ENCODE data around the gene NHERF2.
A peak's percentile ranks its signal among the peaks of the same experiment; 100 is the strongest.

Gene NHERF2

DNA sequence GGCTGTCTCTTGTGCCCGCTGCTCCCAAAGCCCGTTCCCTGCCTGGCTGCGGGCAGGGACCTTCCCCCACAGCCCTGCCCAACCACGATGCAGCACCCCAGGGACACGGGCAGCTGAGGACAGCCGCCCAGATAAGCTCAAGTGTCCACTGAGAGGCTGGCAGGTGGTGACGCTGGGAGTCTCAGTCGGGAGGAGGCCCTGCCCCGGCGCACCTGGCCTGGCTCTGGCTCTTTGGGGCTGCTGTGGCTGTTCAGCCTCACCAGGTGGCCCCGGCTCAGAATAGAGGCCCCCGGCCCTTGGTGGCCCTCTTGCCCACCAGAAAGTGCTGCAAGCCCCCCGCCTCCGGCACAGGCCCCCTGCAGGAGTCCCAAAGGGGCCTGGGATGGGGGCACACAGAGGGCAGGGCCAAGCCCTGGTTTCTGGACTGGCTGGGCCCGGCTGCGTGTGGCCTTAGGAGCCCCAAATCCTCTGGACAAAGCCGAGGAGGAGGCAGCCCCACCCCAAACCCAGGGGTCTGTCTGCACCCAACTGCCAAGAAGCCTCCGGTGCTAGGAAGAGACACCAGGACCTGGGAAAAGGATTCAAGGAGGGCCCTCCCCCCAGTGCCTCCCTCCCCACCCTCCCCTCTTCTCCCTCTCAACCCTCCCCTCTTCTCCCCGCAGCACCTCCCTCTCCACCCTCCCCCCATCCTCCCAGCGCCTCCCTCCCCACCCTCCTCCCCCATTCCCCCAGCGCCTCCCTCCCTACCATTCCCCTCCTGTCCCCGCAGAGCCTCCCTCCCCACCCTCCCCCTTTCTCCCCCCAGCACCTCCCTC, 15.7 kb downstream of the NHERF2 start:
- no peak for DNase-seq

- no peak for DNase-seq
Observed at GRCh38 chr16:2042986-2043666, 16.4 kb downstream of the NHERF2 start.

DNA sequence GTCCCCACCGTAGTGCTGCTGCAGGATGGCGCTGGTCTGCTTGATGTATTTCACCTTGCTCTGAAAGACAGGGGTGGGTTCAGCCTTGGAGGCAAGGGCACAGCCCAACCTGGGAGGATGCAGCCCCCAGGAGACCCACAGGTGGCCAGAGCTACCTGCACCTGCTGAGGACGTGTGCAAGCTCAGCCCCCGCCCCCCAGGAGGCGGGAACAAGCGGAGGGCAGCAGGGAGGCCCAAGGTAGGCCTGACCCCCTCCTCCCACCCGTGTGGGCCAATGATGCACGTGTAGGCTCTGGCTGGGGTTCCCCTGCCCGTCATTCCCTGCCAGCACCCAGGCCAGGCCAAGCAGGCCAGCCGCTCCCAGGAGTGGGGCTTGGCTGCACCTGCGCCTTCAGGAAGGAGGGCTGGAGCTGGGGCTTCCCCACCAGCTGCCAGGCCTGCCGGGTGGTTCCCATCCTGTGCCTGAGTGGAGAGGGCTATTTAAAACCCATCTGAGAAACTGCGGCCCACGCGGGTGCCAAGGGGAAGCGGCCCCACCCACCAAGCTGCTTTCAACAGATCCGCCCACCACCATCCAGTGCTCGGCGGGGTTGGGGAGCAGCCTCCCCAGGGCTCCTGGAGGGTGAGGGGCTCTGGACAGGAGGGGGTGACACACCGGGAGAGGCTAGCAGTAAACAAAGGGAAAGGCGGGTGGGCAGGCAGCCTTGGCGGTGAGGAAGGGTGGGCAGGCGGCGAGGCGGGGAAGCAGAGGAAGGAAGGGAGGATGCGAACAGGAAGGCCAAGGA, 17.2 kb downstream of the NHERF2 start:
- DNase-seq = no peak

GRCh38 chr16:2044541-2044940, 17.8 kb downstream of the NHERF2 start:
- DNase-seq = no peak

DNA sequence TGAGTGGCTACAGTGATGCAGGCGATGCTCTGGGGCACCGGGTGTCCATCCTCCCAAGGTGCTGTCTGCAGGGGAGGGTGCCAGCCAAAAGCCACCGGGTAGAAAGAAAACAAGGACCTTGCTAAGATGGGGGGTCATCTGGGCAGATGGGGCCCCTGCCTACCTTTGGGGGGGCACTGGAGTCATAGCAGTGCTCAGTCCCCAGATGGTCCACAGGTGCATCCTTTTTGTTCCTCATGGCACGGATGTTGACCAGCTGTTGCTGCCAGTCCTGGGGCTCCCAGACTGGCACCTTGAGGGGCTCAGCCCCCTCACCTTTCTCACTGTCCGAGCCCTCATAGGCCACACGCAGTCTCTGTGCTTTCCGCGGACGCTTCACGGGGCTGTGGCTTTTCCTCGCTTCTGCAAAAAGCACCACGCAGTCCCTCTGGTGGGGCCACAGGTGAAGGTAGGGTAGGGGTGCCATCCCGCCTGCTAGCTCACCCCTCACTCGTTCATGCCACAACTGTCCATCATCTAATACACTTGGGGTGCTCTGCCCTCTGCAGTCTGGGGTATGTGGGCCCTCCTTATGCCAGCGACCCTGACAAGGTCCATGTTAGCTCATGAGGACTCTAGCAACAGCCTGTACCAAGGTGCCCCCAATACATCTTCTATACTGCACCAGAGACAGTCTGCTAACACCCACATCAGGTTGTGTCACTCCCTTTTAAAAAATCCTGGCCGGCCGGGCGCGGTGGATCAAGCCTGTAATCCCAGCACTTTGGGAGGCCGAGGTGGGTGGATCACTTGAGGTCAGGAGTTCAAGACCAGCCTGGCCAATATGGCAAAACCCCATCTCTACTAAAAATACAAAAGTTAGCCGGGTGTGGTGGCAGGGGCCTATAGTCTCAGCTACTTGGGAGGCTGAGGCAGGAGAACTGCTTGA, 19.5 kb downstream of the NHERF2 start:
- no peak for DNase-seq

GRCh38 chr16:2046893-2047329, 20.2 kb downstream of the NHERF2 start:
- DNase-seq = no peak

DNA sequence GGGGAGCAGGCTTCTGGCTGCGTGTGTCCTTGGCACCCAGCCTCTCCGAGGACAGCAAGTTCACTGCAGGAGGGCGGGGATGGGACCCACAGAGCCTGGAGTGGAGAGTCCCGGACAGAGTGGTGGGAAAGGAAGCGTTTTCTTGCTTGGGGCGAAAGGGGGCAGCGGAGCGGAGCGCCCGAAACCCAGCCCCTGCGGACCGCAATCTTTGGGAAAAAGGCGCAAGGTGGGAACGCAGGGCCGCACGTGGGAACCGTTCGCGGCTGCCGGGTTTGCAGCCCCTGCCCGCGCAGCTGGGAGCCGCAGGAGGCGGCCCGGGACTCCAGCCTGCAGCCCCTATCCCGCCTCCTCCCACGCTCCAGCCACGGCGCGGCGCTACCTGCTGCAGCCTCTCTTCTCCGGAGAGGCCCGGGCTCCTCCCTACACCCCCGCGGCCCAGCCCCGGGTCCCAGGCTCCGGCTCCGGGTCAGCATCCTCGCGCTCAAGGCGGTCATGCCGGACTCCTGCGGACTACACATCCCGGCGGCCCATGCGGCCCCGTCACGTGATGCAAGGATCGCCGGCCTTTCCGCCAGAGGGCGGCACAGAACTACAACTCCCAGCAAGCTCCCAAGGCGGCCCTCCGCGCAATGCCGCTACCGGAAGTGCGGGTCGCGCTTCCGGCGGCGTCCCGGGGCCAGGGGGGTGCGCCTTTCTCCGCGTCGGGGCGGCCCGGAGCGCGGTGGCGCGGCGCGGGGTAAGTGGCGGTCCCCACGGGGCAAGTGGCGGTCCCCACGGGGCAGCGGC, 20.8 kb downstream of the NHERF2 start, which contains the start of the genes NTHL1 and TSC2:
NTHL1 (minus strand) TSS at position 505 of the 786 bp plus-strand sequence; CDS start at position 494, 11 bp downstream.
TSC2 (plus strand) TSS at position 656 of the 786 bp plus-strand sequence. CDS start 631 bp downstream, outside the sequence.
- peak; percentile 86 for DNase-seq

- DNase-seq = no peak
Observed at GRCh38 chr16:2048116-2048543, 21.4 kb downstream of the NHERF2 start.

DNA sequence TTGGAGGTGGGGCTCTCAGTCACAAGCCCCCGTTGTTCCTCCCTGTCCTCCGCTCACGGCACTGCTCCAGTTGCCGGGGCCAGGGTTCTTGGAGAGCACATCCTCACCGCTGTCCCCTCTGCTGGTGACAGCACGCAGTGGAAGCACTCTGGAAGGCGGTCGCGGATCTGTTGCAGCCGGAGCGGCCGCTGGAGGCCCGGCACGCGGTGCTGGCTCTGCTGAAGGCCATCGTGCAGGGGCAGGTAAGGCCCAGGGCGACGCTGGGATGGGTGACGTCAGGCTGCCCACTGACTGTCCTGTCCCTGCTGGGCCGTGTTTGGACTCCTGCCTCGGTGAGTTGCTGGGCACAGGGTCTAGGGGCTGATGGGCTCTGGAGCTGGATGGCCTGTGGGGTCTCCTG, 26.5 kb downstream of the NHERF2 start:
- no peak for DNase-seq

- no peak for DNase-seq
Observed at GRCh38 chr16:2053897-2054296, 27.2 kb downstream of the NHERF2 start.

DNA sequence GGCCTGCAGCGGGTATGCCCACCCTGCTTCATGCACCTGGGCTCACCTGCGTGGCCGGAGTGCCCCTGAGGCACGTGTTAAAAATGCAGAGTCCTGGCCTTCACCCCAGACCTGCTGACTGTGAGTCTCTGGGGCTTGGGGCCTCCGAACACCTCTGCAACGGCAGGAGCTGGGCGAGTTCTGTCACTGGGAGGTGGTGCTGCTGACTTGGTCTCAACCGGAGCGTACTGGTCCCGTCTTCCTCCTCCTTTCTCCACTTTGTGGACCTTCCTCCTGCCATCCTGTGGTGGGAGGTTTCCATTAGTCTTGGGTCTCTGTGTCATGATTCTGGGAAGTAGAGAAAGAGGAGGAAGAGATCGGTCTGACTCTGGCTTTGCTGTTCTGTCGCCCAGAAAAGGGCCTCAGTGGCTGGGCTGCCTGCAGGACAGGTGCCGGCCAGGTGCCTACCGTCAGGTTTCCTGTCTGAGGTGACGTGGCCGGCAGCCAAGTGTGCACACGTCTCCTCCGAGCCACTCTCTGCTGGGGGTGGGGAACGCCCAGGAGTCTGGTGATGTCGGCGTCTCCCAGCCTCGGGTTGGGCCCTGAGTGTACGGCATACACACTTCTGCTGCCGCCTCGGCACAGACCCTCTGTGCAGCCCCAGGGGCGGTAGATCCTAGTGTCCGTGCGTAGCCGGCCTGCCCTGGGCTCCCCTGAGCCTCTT, 28.0 kb downstream of the NHERF2 start:
- DNase-seq = no peak

GRCh38 chr16:2056077-2056476, 29.4 kb downstream of the NHERF2 start:
- no peak for DNase-seq

- DNase-seq = no peak
Observed at GRCh38 chr16:2056681-2057407, 30.1 kb downstream of the NHERF2 start.

DNA sequence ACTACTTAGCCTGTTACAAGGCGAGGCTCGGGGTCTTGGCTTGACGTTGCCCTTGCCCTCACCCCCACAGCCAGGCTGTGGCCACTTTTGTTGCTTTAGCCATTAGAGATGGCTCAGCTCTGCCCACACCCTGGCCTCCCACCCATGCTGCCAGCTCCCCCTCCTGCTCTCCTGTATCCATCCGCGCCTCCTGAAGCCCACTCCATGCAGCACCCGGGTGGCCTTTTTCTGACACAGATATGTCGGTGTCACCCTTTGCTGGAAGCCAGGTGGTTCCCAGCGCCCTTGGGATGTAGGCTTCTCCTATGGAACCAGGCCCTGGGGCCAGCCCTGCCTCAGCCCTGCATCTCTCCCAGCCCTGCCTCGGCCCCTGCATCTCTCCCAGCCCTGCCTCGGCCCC, 30.7 kb downstream of the NHERF2 start:
- no peak for DNase-seq

GRCh38 chr16:2058420-2058819, 31.7 kb downstream of the NHERF2 start:
- no peak for DNase-seq

DNA sequence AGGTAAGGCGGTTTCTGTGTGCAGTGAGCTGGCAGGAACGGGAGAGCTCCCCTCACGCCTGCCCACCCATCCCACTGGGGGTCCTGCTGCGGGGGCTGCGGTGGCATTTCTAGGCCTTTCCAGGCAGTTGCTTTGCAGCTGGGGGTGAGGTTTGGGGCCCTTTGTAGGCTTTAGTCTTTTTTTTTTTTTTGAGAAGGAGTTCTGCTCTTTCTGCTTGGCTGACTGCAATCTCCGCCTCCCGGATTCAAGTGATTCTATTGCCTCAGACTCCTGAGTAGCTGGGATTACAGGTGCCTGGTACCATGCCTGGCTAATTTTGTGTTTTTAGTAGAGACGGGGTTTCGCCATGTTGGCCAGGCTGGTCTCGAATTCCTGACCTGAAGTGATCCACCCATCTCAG, 32.2 kb downstream of the NHERF2 start:
- DNase-seq = no peak

GRCh38 chr16:2060346-2060745, 33.6 kb downstream of the NHERF2 start:
- no peak for DNase-seq

DNA sequence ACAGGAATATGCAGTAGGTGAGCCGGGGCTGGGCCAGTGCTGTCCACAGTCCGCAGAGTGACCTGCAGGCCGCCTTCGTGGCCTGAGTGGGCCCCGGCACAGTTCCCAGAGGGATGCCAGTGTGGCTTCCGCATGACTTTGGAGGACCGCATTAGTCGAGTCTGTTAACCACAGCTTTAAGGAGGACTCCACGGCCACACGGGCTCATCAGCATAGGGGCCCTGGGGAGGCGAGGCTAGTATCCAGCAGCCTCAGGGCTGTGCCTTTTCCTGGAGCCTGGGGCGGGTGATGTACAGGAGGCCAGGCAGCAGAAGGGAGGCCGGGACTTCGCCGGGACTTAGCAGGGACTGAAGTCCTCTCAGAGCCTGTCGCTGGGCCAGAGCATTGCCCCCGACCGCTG, 34.3 kb downstream of the NHERF2 start:
- DNase-seq = no peak

GRCh38 chr16:2061526-2061925, 34.8 kb downstream of the NHERF2 start:
- no peak for DNase-seq

- DNase-seq = no peak
Observed at GRCh38 chr16:2062801-2063200, 36.1 kb downstream of the NHERF2 start.

Measured in activated CD4-positive, alpha-beta T cell treated with anti-CD3 and anti-CD28 coated beads for 1 hour (primary cell).